ENCODE data around the gene PSMD11.
"Not testable (repeated sequence)": the region's sequence is repeated elsewhere in the genome, so short reads cannot be mapped to it uniquely, and the experiment has no call there.

The PSMD11 gene

GRCh38 chr17:32444301-32445073 lies at the start of gene PSMD11:
Gene PSMD11 (plus strand): TSS chr17:32444510. CDS start chr17:32444524, 14 bp downstream.
- peak within 1 kb of the TSS; percentile 81 for H3K27ac ChIP-seq
- DNase-seq (ENCODE audit: low read depth, low spot score) = peak; percentile 74

- H3K27ac ChIP-seq = no peak overlapping the region
- no peak for DNase-seq (ENCODE audit: low read depth, low spot score)
Measured at GRCh38 chr17:32396343-32396742, 48.0 kb upstream of the PSMD11 start.

- no peak for DNase-seq (ENCODE audit: low read depth, low spot score)
- H3K27ac ChIP-seq = no peak overlapping the region
Measured at GRCh38 chr17:32398946-32399345, 45.4 kb upstream of the PSMD11 start.

GRCh38 chr17:32410085-32410484 lies 34.2 kb upstream of the PSMD11 start:
- not testable (repeated sequence) for H3K27ac ChIP-seq

GRCh38 chr17:32426894-32427293 lies 17.4 kb upstream of the PSMD11 start:
- H3K27ac ChIP-seq = no peak overlapping the region
- DNase-seq (ENCODE audit: low read depth, low spot score) = no peak

More at GRCh38 chr17:32410085-32410484, 34.2 kb upstream of the PSMD11 start:
- not testable (repeated sequence) for DNase-seq (ENCODE audit: low read depth, low spot score)

- no peak overlapping the region for H3K27ac ChIP-seq
- no peak for DNase-seq (ENCODE audit: low read depth, low spot score)
Measured at GRCh38 chr17:32429598-32429997, 14.7 kb upstream of the PSMD11 start.

- no peak overlapping the region for H3K27ac ChIP-seq
- DNase-seq (ENCODE audit: low read depth, low spot score) = no peak
Measured at GRCh38 chr17:32440722-32441121, 3.6 kb upstream of the PSMD11 start.

GRCh38 chr17:32441886-32442285 lies 2.4 kb upstream of the PSMD11 start:
- no peak for DNase-seq (ENCODE audit: low read depth, low spot score)
- H3K27ac ChIP-seq = no peak overlapping the region

GRCh38 chr17:32443827-32444300 lies 446 bp upstream of the PSMD11 start:
- no peak overlapping the region for H3K27ac ChIP-seq
- no peak for DNase-seq (ENCODE audit: low read depth, low spot score)

GRCh38 chr17:32445074-32445415 lies 735 bp downstream of the PSMD11 start:
- H3K27ac ChIP-seq = peak overlapping the region; percentile 81
- peak; percentile 44 for DNase-seq (ENCODE audit: low read depth, low spot score)

GRCh38 chr17:32445497-32445896 lies 1.2 kb downstream of the PSMD11 start:
- DNase-seq (ENCODE audit: low read depth, low spot score) = no peak
- peak overlapping the region; percentile 81 for H3K27ac ChIP-seq

- no peak for DNase-seq (ENCODE audit: low read depth, low spot score)
Measured at GRCh38 chr17:32445971-32446370, 1.7 kb downstream of the PSMD11 start.

GRCh38 chr17:32446949-32447348 lies 2.6 kb downstream of the PSMD11 start:
- no peak overlapping the region for H3K27ac ChIP-seq
- DNase-seq (ENCODE audit: low read depth, low spot score) = no peak

More at GRCh38 chr17:32445971-32446370, 1.7 kb downstream of the PSMD11 start:
- no peak overlapping the region for H3K27ac ChIP-seq

- H3K27ac ChIP-seq = no peak overlapping the region
- DNase-seq (ENCODE audit: low read depth, low spot score) = no peak
Measured at GRCh38 chr17:32449963-32450362, 5.7 kb downstream of the PSMD11 start.

- not testable (repeated sequence) for DNase-seq (ENCODE audit: low read depth, low spot score); H3K27ac ChIP-seq
Measured at GRCh38 chr17:32450379-32450778, 6.1 kb downstream of the PSMD11 start.

GRCh38 chr17:32451879-32452278 lies 7.6 kb downstream of the PSMD11 start:
- H3K27ac ChIP-seq = no peak overlapping the region
- no peak for DNase-seq (ENCODE audit: low read depth, low spot score)

GRCh38 chr17:32452281-32452680 lies 8.0 kb downstream of the PSMD11 start:
- no peak for DNase-seq (ENCODE audit: low read depth, low spot score)
- no peak overlapping the region for H3K27ac ChIP-seq

- no peak overlapping the region for H3K27ac ChIP-seq
- no peak for DNase-seq (ENCODE audit: low read depth, low spot score)
Measured at GRCh38 chr17:32453370-32453769, 9.1 kb downstream of the PSMD11 start.

GRCh38 chr17:32458371-32458770 lies 14.1 kb downstream of the PSMD11 start:
- no peak for DNase-seq (ENCODE audit: low read depth, low spot score)

GRCh38 chr17:32460054-32460453 lies 15.7 kb downstream of the PSMD11 start:
- H3K27ac ChIP-seq = no peak overlapping the region
- DNase-seq (ENCODE audit: low read depth, low spot score) = no peak

More at GRCh38 chr17:32458371-32458770, 14.1 kb downstream of the PSMD11 start:
- no peak overlapping the region for H3K27ac ChIP-seq

GRCh38 chr17:32461498-32461852 lies 17.2 kb downstream of the PSMD11 start:
- no peak overlapping the region for H3K27ac ChIP-seq
- DNase-seq (ENCODE audit: low read depth, low spot score) = no peak

All from epithelial cell of prostate (primary cell).